HCT116 (cell line): Measurements from ENCODE around the gene ZNF566.

ENCODE experiments used
- JUND ChIP-seq: IDR thresholded peaks from 2 replicates; pipeline ENCODE4 v1.6.1; 2012
- POLR2AphosphoS5 ChIP-seq: IDR thresholded peaks from 2 replicates; pipeline ENCODE4 v1.6.1; 2011; ENCODE audit warnings: mild to moderate bottlenecking, low read depth, low read length, moderate library complexity
- SP1 ChIP-seq: IDR thresholded peaks from 2 replicates; pipeline ENCODE4 v1.6.1; 2012; ENCODE audit warnings: low read depth
- ZFX ChIP-seq: fragments of 450-650 bp; IDR thresholded peaks from 2 replicates; pipeline ENCODE4 v1.6.1; 2017
- TF ChIP-seq, protein P1 (sequence below), 3 experiments: fragments of 200-600 bp in 1 of 3; sonication (generic) in 1 of 3; IDR thresholded peaks in 2 of 3; conservative IDR thresholded peaks in 1 of 3; 2 replicates each; pipeline ENCODE4 v1.5.1; 2012 to 2017; ENCODE audit warnings: low read depth in 2 of 3, low read length in 2 of 3, antibody characterized with exemption in 1 of 3, borderline replicate concordance in 1 of 3, control low read depth in 1 of 3, mild to moderate bottlenecking in 1 of 3, mixed read lengths in 1 of 3, mixed run types in 1 of 3, moderate library complexity in 1 of 3; ENCODE audit not compliant: insufficient read depth in 1 of 3

DNA sequence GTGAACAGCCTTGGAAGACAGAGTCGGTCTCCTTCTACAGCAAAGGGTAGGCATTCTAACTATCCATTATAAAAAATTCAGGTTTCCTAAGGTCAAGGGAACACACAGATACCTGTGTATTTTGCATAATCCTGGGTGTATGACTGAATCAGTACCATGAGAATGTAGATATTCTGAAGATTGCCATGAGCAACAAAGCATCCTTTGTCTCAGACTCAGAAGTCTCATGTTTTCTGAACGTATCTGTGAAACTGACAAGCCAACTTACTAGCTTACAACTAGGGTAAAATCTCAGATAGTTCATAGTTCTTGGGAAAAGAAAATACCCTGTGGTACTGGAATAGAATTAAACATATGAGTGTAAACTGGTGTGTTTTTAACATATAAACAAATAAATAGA is 6.5 kb downstream of the ZNF566 start:
- TF ChIP-seq, protein P1, sequence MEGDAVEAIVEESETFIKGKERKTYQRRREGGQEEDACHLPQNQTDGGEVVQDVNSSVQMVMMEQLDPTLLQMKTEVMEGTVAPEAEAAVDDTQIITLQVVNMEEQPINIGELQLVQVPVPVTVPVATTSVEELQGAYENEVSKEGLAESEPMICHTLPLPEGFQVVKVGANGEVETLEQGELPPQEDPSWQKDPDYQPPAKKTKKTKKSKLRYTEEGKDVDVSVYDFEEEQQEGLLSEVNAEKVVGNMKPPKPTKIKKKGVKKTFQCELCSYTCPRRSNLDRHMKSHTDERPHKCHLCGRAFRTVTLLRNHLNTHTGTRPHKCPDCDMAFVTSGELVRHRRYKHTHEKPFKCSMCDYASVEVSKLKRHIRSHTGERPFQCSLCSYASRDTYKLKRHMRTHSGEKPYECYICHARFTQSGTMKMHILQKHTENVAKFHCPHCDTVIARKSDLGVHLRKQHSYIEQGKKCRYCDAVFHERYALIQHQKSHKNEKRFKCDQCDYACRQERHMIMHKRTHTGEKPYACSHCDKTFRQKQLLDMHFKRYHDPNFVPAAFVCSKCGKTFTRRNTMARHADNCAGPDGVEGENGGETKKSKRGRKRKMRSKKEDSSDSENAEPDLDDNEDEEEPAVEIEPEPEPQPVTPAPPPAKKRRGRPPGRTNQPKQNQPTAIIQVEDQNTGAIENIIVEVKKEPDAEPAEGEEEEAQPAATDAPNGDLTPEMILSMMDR (IDR thresholded peaks at IDR 0.05 in 2 of 3, conservative IDR thresholded peaks at IDR 0.05 in 1 of 3; ENCODE audit: borderline replicate concordance in 1 of 3, insufficient read depth in 1 of 3, low read depth in 2 of 3, low read length in 2 of 3): no peak
- TF ChIP-seq JUND (no peak), SP1 (no peak), POLR2AphosphoS5 (no peak), ZFX (no peak)
